Liver (tissue), 9 donors: ENCODE results near the gene SURF6. TPM values are rescaled to one million over a fixed set of nuclear protein-coding genes. Genes with fewer than 3 reads are reported as not detected.
"Not testable (repeated sequence)": the region's sequence is repeated elsewhere in the genome, so short reads cannot be mapped to it uniquely, and the experiment has no call there.

Source experiments
- DNase-seq: peaks from one replicate; pipeline ENCODE4 v3.0.0-alpha.2; 2017; ENCODE audit warnings: low spot score
- H3K27ac ChIP-seq, 2 donors: one replicate each; pipeline ENCODE4 v1.7.0; 2013; ENCODE audit warnings: inconsistent platforms in 2 of 2, low read length in 2 of 2, control low read depth in 1 of 2, low read depth in 1 of 2, mild to moderate bottlenecking in 1 of 2
- H3K27me3 ChIP-seq, 4 donors: one replicate each; pipeline versions ENCODE4 v1.6.1 to v1.7.0; 2013; ENCODE audit warnings: low read length in 3 of 4, inconsistent platforms in 1 of 4, mild to moderate bottlenecking in 1 of 4, moderate library complexity in 1 of 4; ENCODE audit not compliant: control insufficient read depth in 4 of 4, insufficient read depth in 4 of 4
- H3K36me3 ChIP-seq, 4 donors: one replicate each; pipeline versions ENCODE4 v1.6.1 to v1.7.0; 2013; ENCODE audit warnings: low read length in 3 of 4, mild to moderate bottlenecking in 3 of 4, low read depth in 1 of 4, moderate library complexity in 1 of 4; ENCODE audit not compliant: control insufficient read depth in 4 of 4, insufficient read depth in 3 of 4
- H3K4me1 ChIP-seq, 4 donors: one replicate each; pipeline versions ENCODE4 v1.6.1 to v1.7.0; 2013; ENCODE audit warnings: low read length in 3 of 4, mild to moderate bottlenecking in 3 of 4, moderate library complexity in 1 of 4; ENCODE audit not compliant: control insufficient read depth in 4 of 4, insufficient read depth in 4 of 4
- H3K4me3 ChIP-seq, 3 donors: one replicate each; pipeline versions ENCODE4 v1.6.1 to v1.7.0; 2013; ENCODE audit warnings: low read length in 3 of 3, control low read depth in 1 of 3, low read depth in 1 of 3, mild to moderate bottlenecking in 1 of 3
- H3K9ac ChIP-seq, 2 donors: one replicate each; pipeline ENCODE4 v1.7.0; 2013; ENCODE audit warnings: low read length in 2 of 2, mild to moderate bottlenecking in 2 of 2, moderate library complexity in 2 of 2, control low read depth in 1 of 2, low read depth in 1 of 2
- H3K9me3 ChIP-seq, 4 donors: one replicate each; pipeline versions ENCODE4 v1.6.1 to v1.7.0; 2013; ENCODE audit warnings: low read length in 3 of 4; ENCODE audit not compliant: control insufficient read depth in 4 of 4
- ATF3 ChIP-seq: IDR thresholded peaks from 2 replicates; pipeline ENCODE4 v1.6.1; 2016; ENCODE audit warnings: antibody characterized with exemption
- CTCF ChIP-seq: fragments of 150-350 bp; IDR thresholded peaks from 2 replicates; pipeline ENCODE4 v1.5.1; 2017; ENCODE audit warnings: improper control_type of control experiment, low read depth, low read length; ENCODE audit not compliant: missing input control
- EGR1 ChIP-seq, 2 donors: IDR thresholded peaks; 2 replicates each; pipeline ENCODE4 v1.6.1; 2016 to 2018; ENCODE audit warnings: antibody characterized with exemption in 2 of 2, low read depth in 2 of 2
- FOXA1 ChIP-seq: IDR thresholded peaks from 2 replicates; pipeline ENCODE4 v1.6.1; 2016; ENCODE audit warnings: antibody characterized with exemption
- FOXA2 ChIP-seq: IDR thresholded peaks from 2 replicates; pipeline ENCODE4 v1.6.1; 2016; ENCODE audit warnings: antibody characterized with exemption
- GABPA ChIP-seq, 2 donors: IDR thresholded peaks in 1 of 2; conservative IDR thresholded peaks in 1 of 2; 2 replicates each; pipeline ENCODE4 v1.6.1; 2016; ENCODE audit warnings: antibody characterized with exemption in 2 of 2, mild to moderate bottlenecking in 1 of 2, moderate library complexity in 1 of 2
- HNF4A ChIP-seq, 2 donors: conservative IDR thresholded peaks; 2 replicates each; pipeline ENCODE4 v1.6.1; 2016; ENCODE audit warnings: antibody characterized with exemption in 2 of 2, mild to moderate bottlenecking in 2 of 2
- HNF4G ChIP-seq: IDR thresholded peaks from 2 replicates; pipeline ENCODE4 v1.6.1; 2016; ENCODE audit warnings: antibody characterized with exemption
- JUND ChIP-seq, 2 donors: IDR thresholded peaks; 2 replicates each; pipeline ENCODE4 v1.6.1; 2016; ENCODE audit warnings: antibody characterized with exemption in 2 of 2
- MAX ChIP-seq: IDR thresholded peaks from 2 replicates; pipeline ENCODE4 v1.6.1; 2016; ENCODE audit warnings: antibody characterized with exemption
- NR2F2 ChIP-seq: IDR thresholded peaks from 2 replicates; pipeline ENCODE4 v1.6.1; 2016; ENCODE audit warnings: antibody characterized with exemption
- RAD21 ChIP-seq, 2 donors: IDR thresholded peaks; 2 replicates each; pipeline ENCODE4 v1.6.1; 2016; ENCODE audit warnings: antibody characterized with exemption in 2 of 2, mild to moderate bottlenecking in 2 of 2
- RXRA ChIP-seq, 2 donors: IDR thresholded peaks; 2 replicates each; pipeline ENCODE4 v1.6.1; 2017 to 2018; ENCODE audit warnings: antibody characterized with exemption in 2 of 2, mild to moderate bottlenecking in 1 of 2
- SP1 ChIP-seq: IDR thresholded peaks from 2 replicates; pipeline ENCODE4 v1.6.1; 2018; ENCODE audit warnings: antibody characterized with exemption, mild to moderate bottlenecking
- TAF1 ChIP-seq: conservative IDR thresholded peaks from 2 replicates; pipeline ENCODE4 v1.6.1; 2016; ENCODE audit warnings: antibody characterized with exemption, mild to moderate bottlenecking
- YY1 ChIP-seq: IDR thresholded peaks from 2 replicates; pipeline ENCODE4 v1.6.1; 2016; ENCODE audit warnings: antibody characterized with exemption, mild to moderate bottlenecking
- WGBS: extraction: QIAGEN DNeasy Blood & Tissue Kit; methylation state at CpG from one replicate; pipeline ENCODE4 v1.1.7; 2013; 5-methylcytosine and 5-hydroxymethylcytosine counted together
- polyA plus RNA-seq, 2 donors: library from polyadenylated mRNA; stranded (reverse) in 1 of 2; unstranded in 1 of 2; fragments of 200-250 nt in 1 of 2; fragments of >200 nt in 1 of 2; fragmentation: Nextera tagmentation in 1 of 2; extraction: Ambion mirVana in 1 of 2; gene quantifications; one replicate each; pipeline versions ENCODE4 v1.2.1 to v1.2.3, GENCODE V29; 2013 to 2015
- total RNA-seq, 2 donors: library from RNA; depleted of rRNA; stranded (reverse); fragments of >200 nt; gene quantifications; one replicate each; pipeline ENCODE4 v1.2.3, GENCODE V29; 2014
- TF ChIP-seq, protein P1 (sequence below): IDR thresholded peaks from 2 replicates; pipeline ENCODE4 v1.6.1; 2016; ENCODE audit warnings: antibody characterized with exemption
- TF ChIP-seq, protein P2 (sequence below): IDR thresholded peaks from 2 replicates; pipeline ENCODE4 v1.6.1; 2016; ENCODE audit warnings: antibody characterized with exemption, mild to moderate bottlenecking
- donor health status: healthy.
- donor health status: healthy.
- donor health status: healthy.
- donor health status: healthy.
- donor health status: healthy.

SURF6 gene
- total and polyA plus RNA-seq, 4 donors, result 4.1 to 12.9 (median 7.2) TPM

DNA sequence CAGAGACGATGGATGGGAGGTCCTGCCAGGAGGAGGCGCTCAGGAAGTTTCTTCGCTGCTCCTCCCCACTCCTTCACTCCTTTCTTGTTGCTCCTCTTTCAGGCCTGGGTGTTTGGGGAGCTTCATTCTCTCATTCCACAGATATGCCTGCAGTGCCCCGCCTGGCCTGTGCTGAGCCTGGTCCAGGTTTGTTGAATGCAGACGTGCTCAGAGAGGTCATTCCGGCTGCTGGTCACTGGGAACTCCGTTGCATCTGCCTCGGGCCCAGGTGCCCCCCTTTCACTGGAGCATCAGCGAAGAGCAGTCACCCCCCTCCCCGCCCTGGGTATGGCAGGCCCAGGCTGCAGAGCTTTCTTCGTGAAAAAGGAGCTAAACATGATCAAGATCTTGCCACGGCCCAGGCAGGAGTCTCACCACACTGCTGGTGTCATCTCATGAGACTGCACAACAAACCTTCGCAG, 15.5 kb downstream of the SURF6 start:
- Histone ChIP-seq H3K36me3 (no peaks in the 10 kb centered on the region), H3K9ac (no peak overlapping the region), H3K4me1 (no peaks in the 10 kb centered on the region), H3K9me3 (no peaks in the 10 kb centered on the region), H3K4me3 (no peak overlapping the region), H3K27ac (no peak overlapping the region), H3K27me3 (no peaks in the 10 kb centered on the region)
- no peak for TF ChIP-seq RXRA (IDR thresholded peaks at IDR 0.05)
- TF ChIP-seq FOXA1, result no peak
- no peak for TF ChIP-seq JUND (IDR thresholded peaks at IDR 0.05)
- TF ChIP-seq GABPA (IDR thresholded peaks at IDR 0.05 in 1 of 2, conservative IDR thresholded peaks at IDR 0.05 in 1 of 2), result no peak
- TF ChIP-seq ATF3, result no peak
- no peak for TF ChIP-seq RAD21 (IDR thresholded peaks at IDR 0.05)
- no peak for TF ChIP-seq HNF4G
- TF ChIP-seq, protein P1, sequence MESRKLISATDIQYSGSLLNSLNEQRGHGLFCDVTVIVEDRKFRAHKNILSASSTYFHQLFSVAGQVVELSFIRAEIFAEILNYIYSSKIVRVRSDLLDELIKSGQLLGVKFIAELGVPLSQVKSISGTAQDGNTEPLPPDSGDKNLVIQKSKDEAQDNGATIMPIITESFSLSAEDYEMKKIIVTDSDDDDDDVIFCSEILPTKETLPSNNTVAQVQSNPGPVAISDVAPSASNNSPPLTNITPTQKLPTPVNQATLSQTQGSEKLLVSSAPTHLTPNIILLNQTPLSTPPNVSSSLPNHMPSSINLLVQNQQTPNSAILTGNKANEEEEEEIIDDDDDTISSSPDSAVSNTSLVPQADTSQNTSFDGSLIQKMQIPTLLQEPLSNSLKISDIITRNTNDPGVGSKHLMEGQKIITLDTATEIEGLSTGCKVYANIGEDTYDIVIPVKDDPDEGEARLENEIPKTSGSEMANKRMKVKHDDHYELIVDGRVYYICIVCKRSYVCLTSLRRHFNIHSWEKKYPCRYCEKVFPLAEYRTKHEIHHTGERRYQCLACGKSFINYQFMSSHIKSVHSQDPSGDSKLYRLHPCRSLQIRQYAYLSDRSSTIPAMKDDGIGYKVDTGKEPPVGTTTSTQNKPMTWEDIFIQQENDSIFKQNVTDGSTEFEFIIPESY, result no peak
- no peak for TF ChIP-seq FOXA2
- no peak for TF ChIP-seq HNF4A (conservative IDR thresholded peaks at IDR 0.05)
- TF ChIP-seq MAX, result no peak
- no peak for TF ChIP-seq CTCF
- WGBS, result 90% methylated on average over 13 of the region's 13 CpGs
- DNase-seq, result no peak

DNA sequence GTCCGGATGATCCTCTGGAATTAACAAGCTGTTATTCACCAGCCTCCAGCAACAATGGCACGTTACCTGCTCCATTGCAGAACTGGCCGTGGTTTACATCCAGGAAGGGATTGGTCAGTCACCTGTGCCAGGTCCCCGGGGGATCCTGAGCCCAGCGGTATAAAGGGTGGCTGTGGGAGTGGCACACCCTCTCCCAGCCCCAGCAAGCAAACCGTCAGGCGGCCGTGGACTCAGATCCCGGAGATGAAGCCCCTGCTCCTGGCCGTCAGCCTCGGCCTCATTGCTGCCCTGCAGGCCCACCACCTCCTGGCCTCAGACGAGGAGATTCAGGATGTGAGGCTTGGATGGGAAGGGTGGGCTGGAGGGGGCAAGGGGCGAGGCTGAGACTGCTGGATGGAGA, 18.4 kb downstream of the SURF6 start:
- H3K4me1 ChIP-seq, H3K4me3 ChIP-seq, H3K9ac ChIP-seq, H3K27me3 ChIP-seq, H3K27ac ChIP-seq, H3K36me3 ChIP-seq, H3K9me3 ChIP-seq, DNase-seq: not testable (repeated sequence)
- 85% methylated on average over 13 of the region's 13 CpGs for WGBS

DNA sequence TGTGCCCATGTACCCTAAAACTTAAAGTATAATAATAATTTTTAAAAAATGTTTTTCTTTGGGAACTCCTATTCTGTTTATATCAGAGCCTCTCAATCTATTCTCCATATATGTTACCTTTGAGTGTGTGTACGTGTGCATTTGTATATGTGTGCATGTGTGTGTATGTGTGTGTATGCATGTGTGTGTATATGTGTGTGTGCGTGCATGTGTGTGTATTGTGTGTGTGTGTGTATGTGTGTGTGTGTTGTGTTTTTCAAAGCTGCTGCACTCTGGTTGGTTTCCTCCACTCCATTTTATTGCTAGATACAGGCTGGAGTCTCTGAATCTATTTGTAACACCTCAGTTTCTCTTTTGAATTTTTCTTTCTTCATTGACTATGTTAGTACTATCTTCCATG, 20.0 kb downstream of the SURF6 start:
- H3K27me3 ChIP-seq, result no peaks in the 10 kb centered on the region
- no peaks in the 10 kb centered on the region for H3K4me1 ChIP-seq
- no peak for DNase-seq
- H3K9ac ChIP-seq, result no peak overlapping the region
- 75% methylated on average over 2 of the region's 2 CpGs for WGBS
- H3K36me3 ChIP-seq, result no peaks in the 10 kb centered on the region
- no peak overlapping the region for H3K4me3 ChIP-seq
- H3K27ac ChIP-seq, result no peak overlapping the region
- H3K9me3 ChIP-seq, result no peaks in the 10 kb centered on the region
- TF ChIP-seq GABPA (IDR thresholded peaks at IDR 0.05 in 1 of 2, conservative IDR thresholded peaks at IDR 0.05 in 1 of 2) (no peak), ATF3 (no peak), EGR1 (IDR thresholded peaks at IDR 0.05; ENCODE audit: low read depth in 2 of 2) (no peak), YY1 (no peak), TAF1 (no peak), CTCF (no peak), RAD21 (IDR thresholded peaks at IDR 0.05) (no peak), FOXA2 (no peak), NR2F2 (no peak), SP1 (no peak)
- TF ChIP-seq, protein P2, sequence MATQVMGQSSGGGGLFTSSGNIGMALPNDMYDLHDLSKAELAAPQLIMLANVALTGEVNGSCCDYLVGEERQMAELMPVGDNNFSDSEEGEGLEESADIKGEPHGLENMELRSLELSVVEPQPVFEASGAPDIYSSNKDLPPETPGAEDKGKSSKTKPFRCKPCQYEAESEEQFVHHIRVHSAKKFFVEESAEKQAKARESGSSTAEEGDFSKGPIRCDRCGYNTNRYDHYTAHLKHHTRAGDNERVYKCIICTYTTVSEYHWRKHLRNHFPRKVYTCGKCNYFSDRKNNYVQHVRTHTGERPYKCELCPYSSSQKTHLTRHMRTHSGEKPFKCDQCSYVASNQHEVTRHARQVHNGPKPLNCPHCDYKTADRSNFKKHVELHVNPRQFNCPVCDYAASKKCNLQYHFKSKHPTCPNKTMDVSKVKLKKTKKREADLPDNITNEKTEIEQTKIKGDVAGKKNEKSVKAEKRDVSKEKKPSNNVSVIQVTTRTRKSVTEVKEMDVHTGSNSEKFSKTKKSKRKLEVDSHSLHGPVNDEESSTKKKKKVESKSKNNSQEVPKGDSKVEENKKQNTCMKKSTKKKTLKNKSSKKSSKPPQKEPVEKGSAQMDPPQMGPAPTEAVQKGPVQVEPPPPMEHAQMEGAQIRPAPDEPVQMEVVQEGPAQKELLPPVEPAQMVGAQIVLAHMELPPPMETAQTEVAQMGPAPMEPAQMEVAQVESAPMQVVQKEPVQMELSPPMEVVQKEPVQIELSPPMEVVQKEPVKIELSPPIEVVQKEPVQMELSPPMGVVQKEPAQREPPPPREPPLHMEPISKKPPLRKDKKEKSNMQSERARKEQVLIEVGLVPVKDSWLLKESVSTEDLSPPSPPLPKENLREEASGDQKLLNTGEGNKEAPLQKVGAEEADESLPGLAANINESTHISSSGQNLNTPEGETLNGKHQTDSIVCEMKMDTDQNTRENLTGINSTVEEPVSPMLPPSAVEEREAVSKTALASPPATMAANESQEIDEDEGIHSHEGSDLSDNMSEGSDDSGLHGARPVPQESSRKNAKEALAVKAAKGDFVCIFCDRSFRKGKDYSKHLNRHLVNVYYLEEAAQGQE, result no peak
